Measurements from ENCODE around the gene GFI1B. TPM values are rescaled to one million over a fixed set of nuclear protein-coding genes. Genes with fewer than 3 reads are reported as not detected.
"Not testable (repeated sequence)": the region's sequence is repeated elsewhere in the genome, so short reads cannot be mapped to it uniquely, and the experiment has no call there.

The GFI1B gene
- polyA plus RNA-seq, 3 donors, result 0.02 to 0.04 TPM; not detected in 1

GRCh38 chr9:132986640-132987620 is 8.4 kb downstream of the GFI1B start:
- H3K27ac ChIP-seq (ENCODE audit: low read depth, low read length), result no peak overlapping the region
- 51 to 57% (median 55%) methylated on average over 26 of the region's 26 CpGs for WGBS, 3 donors

- WGBS, 3 donors, result 75 to 85% (median 84%) methylated on average over 14 of the region's 14 CpGs
- H3K27ac ChIP-seq (ENCODE audit: low read depth, low read length), result no peak overlapping the region
Observed at GRCh38 chr9:132988244-132989013, 9.9 kb downstream of the GFI1B start.

GRCh38 chr9:132989014-132989310 is 10.5 kb downstream of the GFI1B start:
- 88 to 95% (median 88%) methylated on average over 12 to 13 of the region's 13 CpGs for whole genome bisulfite sequencing, 3 donors
- no peak overlapping the region for H3K27ac ChIP-seq (ENCODE audit: low read depth, low read length)

GRCh38 chr9:132989414-132989996 is 11.0 kb downstream of the GFI1B start:
- 84 to 87% (median 87%) methylated on average over 23 of the region's 23 CpGs for WGBS, 3 donors
- H3K27ac ChIP-seq (ENCODE audit: low read depth, low read length), result no peak overlapping the region

- H3K27ac ChIP-seq (ENCODE audit: low read depth, low read length), result not testable (repeated sequence)
- WGBS, 3 donors, result 70 to 86% (median 77%) methylated on average over 4 of the region's 4 CpGs
Observed at GRCh38 chr9:132989998-132990557, 11.6 kb downstream of the GFI1B start.

DNA sequence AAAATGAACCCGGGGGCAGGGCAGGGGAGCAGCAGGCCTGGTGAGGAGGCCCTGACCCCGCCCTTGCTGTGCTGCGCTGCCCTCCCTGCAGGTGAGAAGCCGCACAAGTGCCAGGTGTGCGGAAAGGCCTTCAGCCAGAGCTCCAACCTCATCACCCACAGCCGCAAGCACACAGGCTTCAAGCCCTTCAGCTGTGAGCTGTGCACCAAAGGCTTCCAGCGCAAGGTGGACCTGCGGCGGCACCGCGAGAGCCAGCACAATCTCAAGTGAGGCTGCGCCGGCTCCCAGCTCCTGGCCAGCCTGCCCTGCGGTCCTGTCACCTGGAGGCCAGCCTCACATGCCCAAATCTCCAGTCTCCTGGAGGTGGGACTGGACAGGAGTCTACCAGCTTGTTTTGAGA is 12.3 kb downstream of the GFI1B start:
- 90 to 97% (median 95%) methylated on average over 14 of the region's 14 CpGs for WGBS, 3 donors
- no peak overlapping the region for H3K27ac ChIP-seq (ENCODE audit: low read depth, low read length)

- WGBS, 3 donors, result 26 to 41% (median 37%) methylated on average over 16 of the region's 16 CpGs
- H3K27ac ChIP-seq (ENCODE audit: low read depth, low read length), result no peak overlapping the region
Observed at GRCh38 chr9:132991351-132992300, 13.1 kb downstream of the GFI1B start.

GRCh38 chr9:132993511-132993939 is 15.0 kb downstream of the GFI1B start:
- no peak overlapping the region for H3K27ac ChIP-seq (ENCODE audit: low read depth, low read length)
- WGBS, 3 donors, result 43 to 46% (median 44%) methylated on average over 14 of the region's 14 CpGs

DNA sequence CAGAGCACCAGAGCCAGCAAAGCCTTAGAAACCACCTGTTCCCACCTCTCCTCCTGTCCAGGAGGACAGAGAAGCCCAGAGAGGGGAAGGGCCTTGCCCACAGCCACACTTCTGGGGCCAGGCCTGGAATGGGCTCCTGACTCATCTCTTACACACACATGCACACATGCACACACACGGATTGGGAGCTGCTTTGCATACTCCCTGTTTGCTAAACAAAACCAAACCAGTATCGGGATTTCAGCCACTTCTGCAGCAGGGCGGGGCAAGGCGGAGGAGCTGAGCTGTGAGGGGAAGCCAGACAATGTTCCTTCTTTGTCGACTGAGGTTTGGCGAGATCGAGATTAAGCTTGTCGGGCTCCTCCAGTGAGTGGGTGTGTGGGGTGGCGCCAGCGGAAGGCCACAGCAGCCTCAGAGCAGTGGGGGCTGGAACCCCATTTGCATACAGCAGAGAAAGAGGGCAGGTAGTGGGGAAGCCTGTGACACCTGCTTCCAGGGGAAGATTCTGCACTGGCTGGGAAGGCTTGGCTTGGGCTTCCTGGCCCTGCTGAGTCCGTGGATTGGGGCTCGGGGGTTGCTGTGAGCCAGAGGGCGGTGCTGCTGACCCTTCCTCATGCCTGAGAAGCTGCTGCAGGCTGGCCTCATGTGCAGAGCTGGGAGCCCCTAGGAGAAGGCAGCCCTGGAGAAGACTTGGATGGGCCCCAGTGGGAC is 16.1 kb downstream of the GFI1B start:
- H3K27ac ChIP-seq (ENCODE audit: low read depth, low read length), result no peak overlapping the region
- WGBS, 3 donors, result 20 to 44% (median 21%) methylated on average over 13 of the region's 13 CpGs

GRCh38 chr9:132995121-132995420 is 16.6 kb downstream of the GFI1B start:
- 72 to 92% (median 85%) methylated on average over 5 to 6 of the region's 6 CpGs for whole genome bisulfite sequencing, 3 donors
- no peak overlapping the region for H3K27ac ChIP-seq (ENCODE audit: low read depth, low read length)

GRCh38 chr9:132995879-132996278 is 17.4 kb downstream of the GFI1B start:
- H3K27ac ChIP-seq (ENCODE audit: low read depth, low read length), result no peak overlapping the region
- WGBS, 3 donors, result 70 to 85% (median 75%) methylated on average over 8 of the region's 8 CpGs

DNA sequence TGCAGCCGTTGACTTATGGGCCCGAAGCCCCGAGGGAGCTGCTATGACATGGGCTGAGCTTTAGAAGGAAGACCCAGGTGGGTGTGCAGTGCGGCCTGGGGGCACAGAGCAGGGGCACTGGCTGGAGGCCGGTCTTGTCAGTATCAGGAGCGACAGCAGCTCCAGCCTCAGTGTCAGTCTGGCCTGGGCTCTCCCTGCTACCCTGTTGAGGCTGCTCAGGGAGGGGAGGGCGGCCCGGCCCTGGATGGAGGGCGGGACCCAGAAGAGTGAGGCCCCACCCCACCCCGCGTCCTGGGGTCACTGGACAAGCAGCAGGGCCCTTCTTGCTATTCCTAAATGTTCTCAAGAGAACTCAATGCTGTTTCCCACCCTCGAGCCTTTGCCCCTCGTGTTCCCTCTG is 18.0 kb downstream of the GFI1B start:
- no peak overlapping the region for H3K27ac ChIP-seq (ENCODE audit: low read depth, low read length)
- 67 to 78% (median 76%) methylated on average over 12 to 13 of the region's 13 CpGs for WGBS, 3 donors

- WGBS, 3 donors, result 28 to 76% (median 56%) methylated on average over 4 of the region's 4 CpGs
- no peak overlapping the region for H3K27ac ChIP-seq (ENCODE audit: low read depth, low read length)
Observed at GRCh38 chr9:132997591-132997990, 19.1 kb downstream of the GFI1B start.

DNA sequence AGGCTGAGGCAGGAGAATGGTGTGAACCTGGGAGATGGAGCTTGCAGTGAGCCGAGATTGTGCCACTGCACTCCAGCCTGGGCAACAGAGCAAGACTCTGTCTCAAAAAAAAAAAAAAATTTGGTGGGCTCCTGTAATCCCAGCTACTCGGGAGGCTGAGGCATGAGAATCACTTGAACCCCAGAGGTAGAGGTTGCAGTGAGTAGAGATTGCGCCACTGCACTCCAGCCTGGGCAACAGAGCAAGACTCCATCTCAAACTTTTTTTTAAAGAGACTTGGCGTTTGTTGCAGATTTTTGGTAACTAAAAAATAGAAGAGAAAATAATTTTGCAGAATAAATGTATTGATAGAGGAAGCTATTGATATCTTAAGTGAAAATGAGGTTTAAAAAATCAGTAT is 19.7 kb downstream of the GFI1B start:
- 74 to 86% (median 79%) methylated on average over 3 to 4 of the region's 4 CpGs for WGBS, 3 donors
- H3K27ac ChIP-seq (ENCODE audit: low read depth, low read length), result not testable (repeated sequence)

DNA sequence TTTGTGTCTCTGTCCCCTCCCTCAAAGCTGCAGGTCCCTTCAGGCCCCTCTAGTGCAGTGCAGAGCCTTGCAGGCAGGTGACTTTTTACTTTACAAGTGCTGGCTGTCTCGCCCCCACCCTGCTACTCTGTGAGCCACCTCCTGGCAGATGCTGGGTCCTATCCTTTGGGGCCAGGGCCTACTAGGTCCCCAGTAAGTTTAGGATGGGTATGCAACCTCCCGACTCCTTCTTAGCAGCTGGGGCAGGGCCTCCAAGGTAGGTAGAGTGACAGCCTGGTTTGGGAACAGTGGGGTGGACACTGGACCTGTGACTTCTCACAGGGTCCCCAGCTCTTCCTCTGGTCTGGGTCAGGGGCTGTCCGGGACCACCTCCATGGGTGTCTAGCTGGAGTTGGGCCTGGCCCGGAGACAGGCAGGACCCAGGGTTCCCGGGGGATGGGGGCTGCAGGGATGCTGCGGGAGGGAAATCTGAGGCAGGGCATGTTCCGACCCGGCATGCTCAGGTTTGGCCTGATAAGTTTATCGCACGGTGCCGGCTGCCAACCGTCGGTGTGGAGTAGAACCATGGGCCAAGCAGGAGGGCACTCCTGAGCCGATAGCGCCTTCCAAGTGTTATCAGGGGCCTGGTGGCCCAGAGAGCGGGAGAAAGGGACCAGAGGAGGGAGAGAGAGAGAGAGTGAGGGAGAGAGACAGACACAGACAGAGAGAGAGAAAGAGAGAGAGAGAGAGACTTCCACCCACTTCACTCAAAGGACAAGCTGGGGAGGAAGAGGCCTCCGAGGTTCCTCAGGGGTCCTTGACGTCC is 20.5 kb downstream of the GFI1B start:
- 60 to 69% (median 69%) methylated on average over 18 of the region's 18 CpGs for WGBS, 3 donors
- no peak overlapping the region for H3K27ac ChIP-seq (ENCODE audit: low read depth, low read length)

GRCh38 chr9:133002147-133003070 is 23.9 kb downstream of the GFI1B start:
- WGBS, 3 donors, result 35 to 57% (median 39%) methylated on average over 13 of the region's 13 CpGs
- H3K27ac ChIP-seq (ENCODE audit: low read depth, low read length), result no peak overlapping the region
